GM12874 (cell line): Measurements from ENCODE around the gene REV1.

Source experiments
- TF ChIP-seq, protein P1 (sequence below): IDR thresholded peaks from 2 replicates; pipeline ENCODE4 v1.5.1; 2011; ENCODE audit warnings: low read depth, mild to moderate bottlenecking, control low read depth, low read length, moderate library complexity; ENCODE audit not compliant: insufficient read depth

Gene REV1

DNA sequence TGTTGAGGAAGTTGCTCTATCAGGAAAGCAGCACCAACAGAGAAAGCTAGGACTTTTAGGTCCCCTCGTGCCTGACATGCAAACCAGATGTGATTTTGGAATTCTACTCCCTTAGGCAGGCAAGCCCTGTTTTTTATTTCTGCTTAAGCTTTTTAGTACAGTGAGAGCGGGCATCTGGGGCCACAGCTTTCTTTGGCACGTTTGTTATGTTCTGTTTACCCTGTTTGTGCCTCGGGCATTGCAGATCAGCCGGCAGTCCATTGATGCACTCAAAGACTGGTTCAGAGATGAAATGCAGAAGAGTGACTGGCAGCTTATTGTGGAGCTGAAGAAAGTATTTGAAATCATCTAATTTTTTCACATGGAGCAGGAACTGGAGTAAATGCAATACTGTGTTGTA is 90.8 kb downstream of the REV1 start:
- TF ChIP-seq, protein P1, sequence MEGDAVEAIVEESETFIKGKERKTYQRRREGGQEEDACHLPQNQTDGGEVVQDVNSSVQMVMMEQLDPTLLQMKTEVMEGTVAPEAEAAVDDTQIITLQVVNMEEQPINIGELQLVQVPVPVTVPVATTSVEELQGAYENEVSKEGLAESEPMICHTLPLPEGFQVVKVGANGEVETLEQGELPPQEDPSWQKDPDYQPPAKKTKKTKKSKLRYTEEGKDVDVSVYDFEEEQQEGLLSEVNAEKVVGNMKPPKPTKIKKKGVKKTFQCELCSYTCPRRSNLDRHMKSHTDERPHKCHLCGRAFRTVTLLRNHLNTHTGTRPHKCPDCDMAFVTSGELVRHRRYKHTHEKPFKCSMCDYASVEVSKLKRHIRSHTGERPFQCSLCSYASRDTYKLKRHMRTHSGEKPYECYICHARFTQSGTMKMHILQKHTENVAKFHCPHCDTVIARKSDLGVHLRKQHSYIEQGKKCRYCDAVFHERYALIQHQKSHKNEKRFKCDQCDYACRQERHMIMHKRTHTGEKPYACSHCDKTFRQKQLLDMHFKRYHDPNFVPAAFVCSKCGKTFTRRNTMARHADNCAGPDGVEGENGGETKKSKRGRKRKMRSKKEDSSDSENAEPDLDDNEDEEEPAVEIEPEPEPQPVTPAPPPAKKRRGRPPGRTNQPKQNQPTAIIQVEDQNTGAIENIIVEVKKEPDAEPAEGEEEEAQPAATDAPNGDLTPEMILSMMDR, result no peak

DNA sequence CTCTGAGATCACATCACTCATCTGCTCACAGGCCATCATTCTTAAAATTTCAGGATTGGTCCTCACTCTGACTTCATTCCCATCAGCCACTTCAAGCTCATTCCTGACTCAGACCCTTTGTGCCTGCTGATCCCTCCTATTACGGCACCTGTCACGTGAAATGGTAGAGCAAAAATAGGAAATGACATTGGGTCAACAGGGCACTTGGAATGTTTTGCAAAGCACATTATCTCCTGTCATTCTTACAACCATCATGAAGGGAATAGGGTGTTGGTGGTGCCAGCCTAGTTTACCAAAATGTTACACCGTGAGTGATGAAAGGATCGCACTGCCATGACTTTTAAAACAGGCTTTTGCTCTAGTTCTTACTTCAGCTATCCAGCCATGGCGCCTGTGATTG is 91.5 kb downstream of the REV1 start:
- TF ChIP-seq, protein P1, result no peak

DNA sequence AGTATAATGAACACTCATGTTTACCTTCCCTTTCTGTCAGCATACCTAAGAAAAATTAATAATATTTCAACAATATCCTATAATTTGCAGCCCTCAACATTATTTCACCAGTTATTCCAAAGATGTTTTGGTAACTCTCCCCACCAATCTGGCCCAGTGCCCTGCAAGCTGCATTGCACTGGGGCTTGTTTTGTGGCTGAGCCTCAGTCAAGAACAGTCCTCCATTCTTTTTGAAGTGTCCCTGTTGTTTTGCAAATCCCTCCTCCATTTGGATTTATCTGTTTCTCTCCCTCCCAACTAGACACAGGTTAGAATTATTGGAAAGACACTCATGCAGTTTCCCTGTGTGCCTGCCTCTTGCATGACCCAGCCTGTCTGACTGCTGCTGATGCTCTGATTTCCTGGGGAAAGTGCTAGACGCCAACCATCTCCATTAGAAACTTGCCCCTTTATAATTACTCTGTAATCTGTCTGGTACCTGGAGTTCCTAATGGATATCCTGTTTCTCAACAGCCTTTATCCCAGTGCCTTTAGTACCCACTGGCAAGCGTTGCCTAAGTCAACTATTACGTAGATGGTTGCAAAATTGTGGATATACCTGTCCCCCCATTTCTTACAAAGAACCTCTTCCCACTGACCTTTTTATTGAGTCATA is 92.4 kb downstream of the REV1 start:
- TF ChIP-seq, protein P1, result no peak

DNA sequence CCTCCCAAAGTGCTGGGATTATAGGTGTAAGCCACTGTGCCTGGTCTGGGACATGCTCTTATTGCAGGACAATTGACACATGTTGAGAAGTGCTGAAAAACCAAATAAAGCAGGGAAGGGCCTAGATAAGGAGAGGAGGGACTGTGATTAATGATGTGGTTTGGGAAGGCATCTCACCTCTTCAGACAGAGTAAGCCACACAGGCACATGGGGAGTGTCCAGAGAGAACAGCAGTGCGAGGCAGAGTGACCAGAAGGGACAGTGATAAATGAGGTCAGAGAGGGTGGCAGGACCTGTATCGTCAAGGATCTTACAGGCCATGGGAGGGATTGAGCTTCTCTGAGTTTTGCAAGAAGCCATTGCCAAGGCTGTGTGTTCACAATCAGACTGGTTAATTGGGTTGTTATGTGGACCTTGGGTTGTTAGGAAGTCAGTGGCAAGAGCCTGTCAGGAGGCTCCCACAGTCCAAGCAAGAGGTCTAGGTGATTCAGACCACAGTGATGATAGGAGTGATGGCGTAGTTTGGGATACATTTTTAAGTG is 94.2 kb downstream of the REV1 start:
- TF ChIP-seq, protein P1, result no peak

DNA sequence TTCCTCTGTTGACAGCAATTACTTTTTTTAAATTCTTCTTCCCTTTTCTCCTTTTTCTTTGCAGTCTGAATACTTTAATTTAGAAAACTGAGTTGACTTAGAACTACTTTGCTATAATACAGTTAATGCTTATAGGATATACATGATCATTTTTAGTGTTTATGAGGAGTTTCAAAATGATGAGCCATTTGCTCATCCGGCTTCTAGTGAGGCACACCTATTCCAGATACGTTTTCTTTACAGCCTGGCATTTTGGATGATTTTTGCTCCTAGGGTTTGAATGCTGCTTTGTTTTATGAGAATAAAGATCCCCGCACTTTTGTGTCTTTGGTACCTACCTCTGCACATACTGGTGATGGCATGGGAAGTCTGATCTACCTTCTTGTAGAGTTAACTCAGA is 99.9 kb downstream of the REV1 start:
- TF ChIP-seq, protein P1, result no peak

DNA sequence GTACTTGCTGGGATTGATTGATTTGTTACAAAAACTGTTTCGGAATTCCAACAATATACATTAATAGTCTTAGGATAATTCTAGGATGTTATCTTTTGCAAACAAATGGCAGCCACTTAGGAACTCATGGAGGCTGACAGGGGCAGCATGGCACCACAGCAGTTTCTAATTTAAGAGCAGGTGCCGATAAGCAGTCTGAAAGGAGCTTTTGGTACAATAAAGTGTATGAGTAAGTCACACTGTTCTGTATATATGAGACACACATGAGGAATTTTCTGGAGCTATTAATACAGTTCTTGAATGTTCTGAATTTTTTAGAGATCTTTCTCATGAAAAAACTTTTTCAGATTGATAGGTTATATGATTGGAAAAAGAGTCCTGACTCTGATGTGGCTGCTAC is 100.4 kb downstream of the REV1 start:
- TF ChIP-seq, protein P1, result no peak

DNA sequence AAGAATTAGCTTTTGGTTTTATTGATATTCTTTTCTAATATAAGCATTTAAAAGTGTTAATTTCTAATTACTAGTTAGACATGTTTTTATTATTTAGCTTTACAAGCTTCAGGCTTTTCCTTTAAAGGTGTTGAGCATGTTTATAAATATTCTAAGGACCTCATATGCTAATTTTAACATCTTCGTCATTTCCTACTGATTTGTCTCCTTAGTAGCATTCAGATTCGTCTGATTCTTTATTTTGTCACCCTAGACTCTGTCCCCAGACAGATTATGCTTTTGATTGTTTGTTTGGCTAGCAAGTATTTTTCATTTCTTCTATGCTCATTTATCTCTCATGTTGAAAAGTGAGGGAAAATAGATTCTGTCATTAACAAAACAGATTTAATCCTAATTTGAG is 100.9 kb downstream of the REV1 start:
- TF ChIP-seq, protein P1, result no peak
